GM12878 (cell line): ENCODE results near the gene SF3B6. TPM values are rescaled to one million over a fixed set of nuclear protein-coding genes. Genes with fewer than 3 reads are reported as not detected.

ENCODE experiments used
- ATAC-seq: fragments of 200-7000 bp; cut with Tn5 transposase; 3 replicates; pipeline ENCODE4 v1.9.1; 2020; ENCODE audit warnings: mild to moderate bottlenecking, moderate library complexity
- BruUV-seq: library from RNA; stranded (reverse); fragments of 400-500 nt; replicated peaks from 2 replicates; lab custom pipeline; 2021; lab: Mats Ljungman, UMichigan
- CTCF ChIA-PET: fragments of 300-600 bp; sonication (Branson Sonifier 250); formaldehyde crosslinking; extraction: SDS; loops from one replicate; lab custom pipeline; 2021; ENCODE audit warnings: inconsistent platforms; lab: Yijun Ruan, JAX
- POLR2A ChIA-PET: fragments of 350-600 bp; formaldehyde crosslinking; extraction: SDS; loops from one replicate; lab custom pipeline; 2021; ENCODE audit warnings: inconsistent platforms; lab: Charles Lee
- RAD21 ChIA-PET: fragments of 300-600 bp; sonication (Branson Sonifier 250); formaldehyde crosslinking; loops from one replicate; lab custom pipeline; 2023; ENCODE audit warnings: antibody characterized with exemption; ENCODE audit not compliant: unreplicated experiment; lab: Charles Lee
- SMC1A ChIA-PET: fragments of 300-600 bp; sonication (Branson Sonifier 250); formaldehyde crosslinking; loops from one replicate; lab custom pipeline; 2023; ENCODE audit not compliant: unreplicated experiment, uncharacterized antibody; lab: Charles Lee
- DNase-seq: peaks from one replicate; pipeline ENCODE4 v3.0.0-alpha.2; 2011; ENCODE audit warnings: low read depth, low spot score
- FAIRE-seq: peaks from 3 replicates; lab custom pipeline; 2011; peaks lifted over from hg19 to GRCh38; lab: Jason Lieb, UNC
- H2AFZ ChIP-seq: 2 replicates; pipeline ENCODE4 v1.6.0; 2011; ENCODE audit warnings: low read depth, low read length, control low read depth; ENCODE audit not compliant: control insufficient read depth
- H3K27ac ChIP-seq: 2 replicates; pipeline ENCODE4 v1.5.1; 2011; ENCODE audit warnings: control low read depth; ENCODE audit not compliant: control insufficient read depth, insufficient read depth
- H3K27me3 ChIP-seq, 2 experiments: replicated peaks in 1 of 2; 2 replicates each; pipeline versions ENCODE4 v1.6.0 to v1.6.1; 2011; ENCODE audit warnings: low read length in 1 of 2; ENCODE audit not compliant: control insufficient read depth in 2 of 2, insufficient read depth in 2 of 2
- H3K36me3 ChIP-seq, 2 experiments: 2 replicates each; pipeline ENCODE4 v1.5.1; 2011; ENCODE audit warnings: low read length in 1 of 2; ENCODE audit not compliant: control insufficient read depth in 2 of 2, insufficient read depth in 2 of 2
- H3K4me1 ChIP-seq: 2 replicates; pipeline ENCODE4 v1.6.1; 2011; ENCODE audit warnings: mild to moderate bottlenecking, low read length, moderate library complexity, mixed read lengths; ENCODE audit not compliant: control insufficient read depth, insufficient read depth
- H3K4me2 ChIP-seq: 2 replicates; pipeline ENCODE4 v1.6.0; 2011; ENCODE audit warnings: control low read depth; ENCODE audit not compliant: control insufficient read depth, insufficient read depth
- H3K4me3 ChIP-seq: fragments of 200-600 bp; sonication (generic); 2 replicates; pipeline ENCODE4 v1.5.1; 2016
- H3K79me2 ChIP-seq: 2 replicates; pipeline ENCODE4 v1.6.0; 2011; ENCODE audit warnings: low read length; ENCODE audit not compliant: control insufficient read depth, insufficient read depth
- H3K9ac ChIP-seq: 2 replicates; pipeline ENCODE4 v1.8.0; 2011; ENCODE audit warnings: low read length, control low read depth, mixed read lengths; ENCODE audit not compliant: control insufficient read depth, insufficient read depth
- H3K9me3 ChIP-seq: replicated peaks from 3 replicates; pipeline ENCODE4 v1.5.1; 2011; ENCODE audit warnings: mild to moderate bottlenecking, low read length; ENCODE audit not compliant: control insufficient read depth, insufficient read depth
- H4K20me1 ChIP-seq: 2 replicates; pipeline ENCODE4 v1.6.0; 2011; ENCODE audit not compliant: control insufficient read depth, insufficient read depth
- ATF3 ChIP-seq: IDR thresholded peaks from 2 replicates; pipeline ENCODE4 v1.6.1; 2011; ENCODE audit warnings: low read depth, mild to moderate bottlenecking, low read length, moderate library complexity, borderline replicate concordance; ENCODE audit errors: extremely low read depth
- BRCA1 ChIP-seq: IDR thresholded peaks from 2 replicates; pipeline ENCODE4 v1.6.1; 2011; ENCODE audit warnings: low read depth, low read length, improper control_type of control experiment
- CHD4 ChIP-seq: fragments of 200-600 bp; sonication (generic); IDR thresholded peaks from 2 replicates; pipeline ENCODE4 v1.6.1; 2016; ENCODE audit warnings: mild to moderate bottlenecking
- E2F4 ChIP-seq: IDR thresholded peaks from 2 replicates; pipeline ENCODE4 v1.6.1; 2012; ENCODE audit warnings: low read depth, low read length, improper control_type of control experiment
- MLLT1 ChIP-seq: fragments of 450-650 bp; IDR thresholded peaks from 2 replicates; pipeline ENCODE4 v1.6.1; 2016; ENCODE audit warnings: mild to moderate bottlenecking
- MTA3 ChIP-seq: IDR thresholded peaks from 2 replicates; pipeline ENCODE4 v1.6.1; 2012; ENCODE audit warnings: low read length, inconsistent platforms, borderline replicate concordance
- NR2C1 ChIP-seq: fragments of 450-650 bp; IDR thresholded peaks from 2 replicates; pipeline ENCODE4 v1.6.1; 2017; ENCODE audit warnings: antibody characterized with exemption, mild to moderate bottlenecking, moderate library complexity
- POLR2AphosphoS5 ChIP-seq: IDR thresholded peaks from 2 replicates; pipeline ENCODE4 v1.6.1; 2011; ENCODE audit warnings: mild to moderate bottlenecking, low read length, inconsistent platforms
- PRDM15 ChIP-seq: fragments of 450-650 bp; formaldehyde crosslinking; IDR thresholded peaks from 2 replicates; pipeline ENCODE4 v1.4.0; 2020; ENCODE audit warnings: mild to moderate bottlenecking, moderate library complexity
- RAD21 ChIP-seq: IDR thresholded peaks from 2 replicates; pipeline ENCODE4 v1.6.1; 2011; ENCODE audit warnings: mild to moderate bottlenecking, low read depth, low read length, moderate library complexity; ENCODE audit not compliant: insufficient read depth
- WRNIP1 ChIP-seq: IDR thresholded peaks from 2 replicates; pipeline ENCODE4 v1.6.1; 2011; ENCODE audit warnings: low read depth, low read length, improper control_type of control experiment, borderline replicate concordance
- ZNF622 ChIP-seq: fragments of 450-650 bp; IDR thresholded peaks from 2 replicates; pipeline ENCODE4 v1.6.1; 2017; ENCODE audit warnings: mild to moderate bottlenecking, inconsistent platforms
- ZNF687 ChIP-seq: fragments of 450-650 bp; IDR thresholded peaks from 2 replicates; pipeline ENCODE4 v1.6.1; 2017; ENCODE audit warnings: mild to moderate bottlenecking, moderate library complexity
- WGBS: methylation state at CpG from one replicate; pipeline ENCODE4 v1.1.6; 2016; ENCODE audit warnings: low lambda C conversion rate; ENCODE audit not compliant: insufficient replicate concordance, insufficient coverage; ENCODE audit errors: missing lambda C conversion rate; 5-methylcytosine and 5-hydroxymethylcytosine counted together
- in situ Hi-C: fragments of 300-500 bp; cut with MboI; formaldehyde crosslinking; loops from 9 replicates; pipeline ENCODE4 v1.14.3; 2018; ENCODE audit warnings: mixed read lengths
- intact Hi-C: fragments of 100-400 bp; cut with micrococcal nuclease; formaldehyde crosslinking; loops from one replicate; pipeline ENCODE4 v1.14.2; 2022; ENCODE audit not compliant: unreplicated experiment
- polyA plus RNA-seq, 11 experiments: library from polyadenylated mRNA; depleted of rRNA in 4 of 11; unstranded in 6 of 11; stranded (reverse) in 5 of 11; fragments of >200 nt; fragmentation: Nextera tagmentation in 4 of 11; fragmentation: Illumina TruSeq in 1 of 11; extraction: Ambion mirVana in 4 of 11; extraction: Trizol in 1 of 11; gene quantifications; 1 replicate in 1 of 11; 2 replicates in 10 of 11; pipeline versions ENCODE4 v1.2.1 to v1.2.3, GENCODE V29; 2011 to 2016; ENCODE audit warnings: inconsistent platforms in 2 of 11, missing spikeins in 2 of 11, low read depth in 1 of 11
- total RNA-seq, 4 experiments: library from RNA; depleted of rRNA in 3 of 4; stranded (reverse); fragments of >200 nt in 3 of 4; fragmentation: Illumina TruSeq in 1 of 4; extraction: Trizol in 1 of 4; gene quantifications; 2 replicates each; pipeline versions ENCODE4 v1.2.1 to v1.2.3, GENCODE V29; 2013 to 2021

SF3B6 gene
- total and polyA plus RNA-seq, 10 of the 15 experiments (the other 5 are each of a cell fraction or from before 2014, with no cell fraction given): 118 to 584 (median 270) TPM

GRCh38 chr2:24121469-24121868 is 45.3 kb upstream of the SF3B6 start:
- no peaks in the 10 kb centered on the region for H3K4me1 ChIP-seq
- H3K4me3 ChIP-seq: no peak overlapping the region
- in situ Hi-C loops (no loop called here), intact Hi-C loops (no loop called here)
- WGBS: 95% methylated on average over 4 of the region's 4 CpGs
- ChIA-PET POLR2A (interaction anchor here (1.3 to 2.2 kb wide), 3 partner anchors 37 to 74 kb away, joined by 3 to 14 read pairs (median 4); partner anchors contain the start of genes SF3B6, TP53I3 and WDCP), RAD21 (interaction anchor here (1.4 to 1.5 kb wide), 2 partner anchors 37 to 194 kb away, joined by 6 to 7 read pairs; partner anchors contain the start of genes ATAD2B and TP53I3), SMC1A (interaction anchor here (1.2 to 1.6 kb wide), 3 partner anchors 16 to 38 kb away, joined by 3 to 4 read pairs (median 3); no protein-coding TSS in a partner anchor), CTCF (interaction anchor here (1.3 to 2.0 kb wide), 4 partner anchors 11 to 297 kb away, joined by 3 to 5 read pairs (median 4); partner anchors contain the start of gene ATAD2B)
- no peaks in the 10 kb centered on the region for H3K27me3 ChIP-seq
- no peak for DNase-seq
- no peaks in the 10 kb centered on the region for H3K9me3 ChIP-seq
- peaks cover 9% of the 10 kb centered on the region for H3K79me2 ChIP-seq
- H3K36me3 ChIP-seq: no peaks in the 10 kb centered on the region
- no peak overlapping the region for H3K4me2 ChIP-seq
- no peak for FAIRE-seq
- H4K20me1 ChIP-seq: no peaks in the 10 kb centered on the region
- no peak overlapping the region for H3K27ac ChIP-seq
- no peak overlapping the region for H2AFZ ChIP-seq
- H3K9ac ChIP-seq: no peak overlapping the region
- no TSS peak for BruUV-seq
- no peak for ATAC-seq
- TF ChIP-seq E2F4 (no peak), WRNIP1 (no peak), MTA3 (no peak), PRDM15 (CRISPR knock-in tag) (no peak), ATF3 (no peak), CHD4 (no peak), POLR2AphosphoS5 (no peak), BRCA1 (no peak), MLLT1 (no peak), ZNF687 (no peak), RAD21 (no peak), ZNF622 (no peak), NR2C1 (no peak)
